ENCODE results near the gene ATP2C1.

The ATP2C1 gene

GRCh38 chr3:130904491-130904890 lies 10.6 kb downstream of the ATP2C1 start:
- no peak for DNase-seq (ENCODE audit: low read depth)
- H3K4me3 ChIP-seq (ENCODE audit: low read depth, low read length): no peak overlapping the region
- TF ChIP-seq CTCF (IDR thresholded peaks at IDR 0.05; ENCODE audit: low read depth, low read length, missing control alignments): no peak
- in situ Hi-C loops (cut with HindIII; ENCODE audit: low sequenced_read_pairs): no loop called here

- DNase-seq (ENCODE audit: low read depth): no peak
- H3K4me3 ChIP-seq (ENCODE audit: low read depth, low read length): no peak overlapping the region
- no peak for TF ChIP-seq CTCF (IDR thresholded peaks at IDR 0.05; ENCODE audit: low read depth, low read length, missing control alignments)
- in situ Hi-C loops (cut with HindIII; ENCODE audit: low sequenced_read_pairs): no loop called here
Measured at GRCh38 chr3:130905551-130905950, 11.7 kb downstream of the ATP2C1 start.

GRCh38 chr3:130906374-130906995 lies 12.6 kb downstream of the ATP2C1 start:
- TF ChIP-seq CTCF (IDR thresholded peaks at IDR 0.05; ENCODE audit: low read depth, low read length, missing control alignments): no peak
- in situ Hi-C loops (cut with HindIII; ENCODE audit: low sequenced_read_pairs): no loop called here
- no peak overlapping the region for H3K4me3 ChIP-seq (ENCODE audit: low read depth, low read length)
- DNase-seq (ENCODE audit: low read depth): no peak

- TF ChIP-seq CTCF (IDR thresholded peaks at IDR 0.05; ENCODE audit: low read depth, low read length, missing control alignments): no peak
- in situ Hi-C loops (cut with HindIII; ENCODE audit: low sequenced_read_pairs): no loop called here
- no peak overlapping the region for H3K4me3 ChIP-seq (ENCODE audit: low read depth, low read length)
- no peak for DNase-seq (ENCODE audit: low read depth)
Measured at GRCh38 chr3:130907500-130907899, 13.6 kb downstream of the ATP2C1 start.

GRCh38 chr3:130907966-130908365 lies 14.1 kb downstream of the ATP2C1 start:
- in situ Hi-C loops (cut with HindIII; ENCODE audit: low sequenced_read_pairs): no loop called here
- no peak overlapping the region for H3K4me3 ChIP-seq (ENCODE audit: low read depth, low read length)
- DNase-seq (ENCODE audit: low read depth): no peak
- TF ChIP-seq CTCF (IDR thresholded peaks at IDR 0.05; ENCODE audit: low read depth, low read length, missing control alignments): no peak

- no peak for DNase-seq (ENCODE audit: low read depth)
- no peak for TF ChIP-seq CTCF (IDR thresholded peaks at IDR 0.05; ENCODE audit: low read depth, low read length, missing control alignments)
- no peak overlapping the region for H3K4me3 ChIP-seq (ENCODE audit: low read depth, low read length)
- in situ Hi-C loops (cut with HindIII; ENCODE audit: low sequenced_read_pairs): no loop called here
Measured at GRCh38 chr3:130915567-130916292, 21.8 kb downstream of the ATP2C1 start.
